ENCODE results near the gene GRM2.

GRM2 gene

DNA sequence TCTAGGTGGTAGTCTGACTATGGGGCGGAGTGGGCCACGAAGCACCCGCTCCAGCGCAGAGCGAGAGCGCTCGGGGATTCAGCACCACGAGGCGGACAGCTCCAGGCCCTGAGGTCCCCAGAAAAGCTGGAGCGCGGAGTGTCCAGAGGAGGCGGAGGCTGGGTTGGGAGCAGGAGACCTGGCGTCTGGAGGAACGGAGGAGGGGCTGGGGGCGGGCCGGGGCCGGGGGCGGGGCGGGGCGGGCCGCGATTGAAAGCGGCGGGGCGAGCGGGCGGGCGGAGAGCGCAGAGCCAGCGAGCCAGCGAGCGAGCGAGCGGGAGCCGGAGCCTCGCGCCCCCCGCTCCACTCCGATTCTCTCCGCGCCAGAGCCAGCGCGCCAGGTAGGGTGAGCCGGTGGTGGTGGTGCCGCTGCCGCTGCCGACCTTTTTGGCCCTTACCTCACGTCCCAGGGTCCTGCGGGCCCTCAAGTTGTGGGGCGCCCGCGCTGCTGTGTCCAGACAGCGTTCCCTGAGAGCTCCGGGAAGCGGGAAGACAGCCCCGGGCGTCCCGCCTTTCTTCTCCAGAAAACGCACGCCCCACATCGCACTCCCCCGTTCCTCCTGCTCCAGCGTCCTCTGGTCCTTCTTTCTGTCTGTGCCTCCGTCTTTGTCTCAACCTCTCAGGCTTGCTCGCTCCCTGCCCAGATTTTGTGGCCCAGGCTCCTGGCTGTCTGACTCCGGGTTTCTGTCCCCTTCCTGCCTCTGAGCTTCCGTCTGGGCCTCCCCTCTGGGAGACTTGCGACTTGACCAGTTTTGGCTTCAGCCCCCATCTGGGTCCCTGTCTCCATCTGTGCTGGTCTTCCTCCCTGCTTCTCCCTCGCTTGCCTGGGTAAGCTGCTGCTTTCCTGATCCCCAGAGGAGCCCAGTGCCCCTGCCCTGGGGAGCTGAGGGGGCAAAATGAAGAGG is at the start of gene GRM2:
GRM2 (plus strand) TSS at position 281 of the 944 bp plus-strand sequence. CDS start 1,916 bp downstream, outside the sequence.
- in situ Hi-C loops (cut with MboI; ENCODE audit: low sequenced_read_pairs): no loop called here

- in situ Hi-C loops (cut with MboI; ENCODE audit: low sequenced_read_pairs): no loop called here
Observed at GRCh38 chr3:51657234-51657633, 49.6 kb upstream of the GRM2 start.

DNA sequence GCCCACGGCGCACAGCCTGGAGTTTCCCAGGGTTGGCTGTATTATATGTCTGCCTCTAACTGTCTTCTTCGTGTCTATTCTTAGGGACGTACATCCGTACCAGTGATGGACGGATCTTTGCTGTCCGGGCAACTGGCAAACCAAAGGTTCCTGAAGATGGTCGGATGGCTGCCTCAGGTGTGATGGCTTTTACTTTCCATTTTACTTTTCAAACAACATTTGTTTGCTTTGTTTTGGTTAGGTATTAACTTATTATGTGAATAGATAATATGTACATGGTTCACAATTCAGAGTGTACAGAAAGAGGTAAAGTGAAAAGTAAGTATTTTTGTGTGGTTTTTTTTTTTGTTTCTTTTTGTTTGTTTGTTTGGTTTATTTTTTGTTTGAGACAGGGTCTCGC is 46.9 kb upstream of the GRM2 start:
- in situ Hi-C loops (cut with MboI; ENCODE audit: low sequenced_read_pairs): no loop called here

GRCh38 chr3:51662456-51662855 is 44.4 kb upstream of the GRM2 start:
- in situ Hi-C loops (cut with MboI; ENCODE audit: low sequenced_read_pairs): no loop called here

GRCh38 chr3:51668756-51669155 is 38.1 kb upstream of the GRM2 start:
- in situ Hi-C loops (cut with MboI; ENCODE audit: low sequenced_read_pairs): no loop called here

GRCh38 chr3:51669241-51670052 is 37.4 kb upstream of the GRM2 start:
- in situ Hi-C loops (cut with MboI; ENCODE audit: low sequenced_read_pairs): no loop called here

GRCh38 chr3:51670053-51670822 is 36.6 kb upstream of the GRM2 start:
- in situ Hi-C loops (cut with MboI; ENCODE audit: low sequenced_read_pairs): no loop called here

GRCh38 chr3:51670823-51671733 is 35.8 kb upstream of the GRM2 start, which contains the start of gene TEX264:
Gene TEX264, plus strand, starts transcription at chr3:51671252. Its CDS starts 3,053 bp downstream, at chr3:51674305.
- in situ Hi-C loops (cut with MboI; ENCODE audit: low sequenced_read_pairs): no loop called here

GRCh38 chr3:51671734-51672475 is 35.0 kb upstream of the GRM2 start:
- in situ Hi-C loops (cut with MboI; ENCODE audit: low sequenced_read_pairs): no loop called here

DNA sequence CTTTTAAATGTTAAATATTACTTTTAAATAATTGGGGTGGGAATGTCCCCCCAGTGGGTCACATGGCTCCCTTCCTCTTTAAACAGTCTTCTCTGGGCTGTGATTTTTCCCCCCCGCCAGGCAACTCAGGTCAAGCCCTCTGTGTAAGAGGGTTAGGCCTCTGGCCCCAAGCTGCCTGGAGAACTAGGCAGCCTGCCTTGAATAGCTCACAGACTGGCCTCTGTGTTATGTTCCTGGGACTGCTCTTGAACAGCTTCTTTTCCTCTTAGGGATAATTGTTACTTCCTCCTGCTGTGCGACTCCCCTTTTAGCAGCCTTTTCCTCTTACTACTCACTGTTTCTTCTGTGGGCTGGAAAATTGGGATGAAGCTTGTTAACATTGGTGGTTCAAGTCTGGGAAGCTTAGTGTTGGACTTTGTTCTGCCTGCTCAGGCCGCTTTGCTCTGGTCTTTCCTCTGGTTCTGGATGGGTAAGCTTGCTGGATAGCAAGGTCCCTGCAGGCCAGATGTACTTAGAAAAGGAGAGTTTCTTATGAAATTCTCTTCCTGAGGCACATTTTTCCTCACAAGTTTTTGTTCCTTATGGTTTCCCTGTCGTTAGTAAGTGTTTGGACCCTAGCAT is 33.6 kb upstream of the GRM2 start:
- in situ Hi-C loops (cut with MboI; ENCODE audit: low sequenced_read_pairs): no loop called here

DNA sequence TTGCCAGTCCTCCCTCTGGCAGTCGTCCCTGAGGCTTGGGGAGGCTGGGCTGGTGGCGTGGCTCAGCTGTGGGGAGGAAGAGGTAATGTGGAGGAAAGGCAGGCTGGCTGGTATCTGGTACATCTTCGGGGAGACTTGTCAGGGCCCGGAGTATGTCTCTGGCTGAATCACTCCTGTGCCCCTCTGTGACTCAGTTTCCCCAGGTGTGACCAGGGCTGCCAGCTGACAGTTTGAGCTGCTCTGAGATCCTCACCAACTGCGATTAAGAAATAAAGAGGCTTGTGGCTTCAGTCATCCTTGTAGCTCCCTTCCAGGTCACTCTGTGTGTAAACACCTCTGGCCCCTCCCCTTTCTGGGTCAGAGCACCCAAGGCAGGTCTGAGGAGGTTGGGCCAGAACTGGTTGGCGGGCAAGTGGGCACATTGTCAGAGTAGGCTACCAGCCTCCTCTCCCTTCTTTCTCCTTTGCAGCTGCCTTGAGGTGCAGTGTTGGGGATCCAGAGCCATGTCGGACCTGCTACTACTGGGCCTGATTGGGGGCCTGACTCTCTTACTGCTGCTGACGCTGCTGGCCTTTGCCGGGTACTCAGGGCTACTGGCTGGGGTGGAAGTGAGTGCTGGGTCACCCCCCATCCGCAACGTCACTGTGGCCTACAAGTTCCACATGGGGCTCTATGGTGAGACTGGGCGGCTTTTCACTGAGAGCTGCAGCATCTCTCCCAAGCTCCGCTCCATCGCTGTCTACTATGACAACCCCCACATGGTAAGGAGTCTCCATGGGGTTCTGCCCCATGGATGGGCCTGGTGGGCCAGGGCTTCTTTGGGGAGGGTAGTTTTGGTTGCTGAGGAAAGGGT is 32.8 kb upstream of the GRM2 start:
- in situ Hi-C loops (cut with MboI; ENCODE audit: low sequenced_read_pairs): no loop called here

- in situ Hi-C loops (cut with MboI; ENCODE audit: low sequenced_read_pairs): no loop called here
Observed at GRCh38 chr3:51675201-51675611, 31.7 kb upstream of the GRM2 start.

GRCh38 chr3:51676102-51676640 is 30.7 kb upstream of the GRM2 start:
- in situ Hi-C loops (cut with MboI; ENCODE audit: low sequenced_read_pairs): no loop called here

GRCh38 chr3:51677358-51677757 is 29.5 kb upstream of the GRM2 start:
- in situ Hi-C loops (cut with MboI; ENCODE audit: low sequenced_read_pairs): no loop called here

DNA sequence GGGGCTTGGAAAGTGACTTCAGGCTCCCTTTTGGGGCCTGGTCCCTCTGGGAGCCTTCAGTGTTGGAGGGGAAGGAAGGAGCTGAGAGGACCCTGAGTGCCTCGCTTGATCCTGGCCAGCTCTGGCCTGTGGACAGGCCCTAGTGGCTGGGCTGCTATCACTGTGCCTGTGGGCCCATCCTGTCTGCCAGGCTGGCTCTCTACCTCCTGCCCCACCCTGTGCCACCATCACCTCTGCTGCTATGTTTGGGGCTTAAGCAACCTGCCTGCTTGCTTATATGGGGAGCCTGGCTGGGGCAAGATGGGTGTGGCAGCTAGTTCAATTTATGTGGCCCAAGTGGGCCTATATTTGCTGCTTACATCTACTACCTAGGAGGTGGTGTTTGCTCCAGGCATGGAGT is 28.7 kb upstream of the GRM2 start:
- in situ Hi-C loops (cut with MboI; ENCODE audit: low sequenced_read_pairs): no loop called here

DNA sequence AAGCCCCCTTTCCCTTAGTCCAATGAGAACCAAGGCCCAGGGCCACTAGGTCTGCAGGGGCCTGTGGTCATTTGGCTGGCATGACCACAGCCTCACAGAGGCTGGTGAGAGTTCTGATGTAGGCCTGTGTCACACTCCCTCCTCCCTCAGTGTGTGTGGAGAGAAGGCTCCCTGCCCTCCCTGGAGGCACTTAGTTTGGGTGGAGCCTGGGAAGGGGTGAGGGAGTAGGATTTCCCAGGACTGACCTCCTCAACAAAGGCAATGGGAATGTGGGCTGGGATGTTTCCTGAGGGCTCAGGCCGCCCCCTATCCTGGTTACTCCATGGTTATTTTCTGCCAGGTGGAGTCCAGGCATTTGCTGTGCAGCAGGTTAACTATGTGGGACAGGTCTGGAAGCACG is 28.2 kb upstream of the GRM2 start:
- in situ Hi-C loops (cut with MboI; ENCODE audit: low sequenced_read_pairs): no loop called here

DNA sequence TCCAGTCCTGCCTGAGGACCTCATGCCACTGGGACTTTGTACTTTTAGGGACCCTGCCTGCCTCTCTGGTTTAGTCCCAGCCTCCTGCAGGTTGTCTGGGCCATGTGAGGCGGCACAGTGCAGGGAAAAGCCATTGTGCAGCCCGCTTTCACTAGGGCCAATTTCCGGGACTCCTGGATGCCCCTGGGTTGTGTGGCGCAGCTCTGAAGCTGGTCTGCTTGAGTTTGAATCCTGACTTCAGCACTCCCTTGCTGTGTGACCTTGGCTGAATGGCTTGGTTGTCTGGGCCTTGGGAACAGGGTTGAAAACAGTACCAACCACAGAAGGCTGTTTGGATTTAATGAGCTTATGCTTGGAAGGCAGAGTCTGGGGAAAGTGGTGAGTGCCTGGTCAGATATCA is 27.6 kb upstream of the GRM2 start:
- in situ Hi-C loops (cut with MboI; ENCODE audit: low sequenced_read_pairs): no loop called here

GRCh38 chr3:51679777-51680176 is 27.1 kb upstream of the GRM2 start:
- in situ Hi-C loops (cut with MboI; ENCODE audit: low sequenced_read_pairs): no loop called here

All from HL-60/S4 treated with phorbol 12-myristate 13-acetate at 8.2 ng/mL for 4 days and 3 days (cell line).